Heart left ventricle (tissue), 16 donors: ENCODE results near the gene PPCDC. TPM values are rescaled to one million over a fixed set of nuclear protein-coding genes. Genes with fewer than 3 reads are reported as not detected.

Experiments
- ATAC-seq, 4 donors: fragments of 200-7000 bp; cut with Tn5 transposase; one replicate each; pipeline ENCODE4 v1.9.1; 2020 to 2022; ENCODE audit warnings: moderate library complexity in 4 of 4, mild to moderate bottlenecking in 3 of 4, moderate number of reproducible peaks in 1 of 4
- DNase-seq, 5 donors: peaks; one replicate each; pipeline ENCODE4 v3.0.0-alpha.2; 2020
- H3K27ac ChIP-seq, 12 donors: fragments of 200-600 bp; sonication (generic) in 4 of 12; one replicate each; pipeline versions ENCODE4 v1.5.0 to v1.8.0; 2016 to 2022; ENCODE audit warnings: mild to moderate bottlenecking in 2 of 12
- H3K27me3 ChIP-seq, 9 donors: fragments of 200-600 bp; sonication (generic) in 2 of 9; one replicate each; pipeline versions ENCODE4 v1.5.1 to v1.8.0; 2016 to 2022; ENCODE audit warnings: mild to moderate bottlenecking in 3 of 9
- H3K36me3 ChIP-seq, 9 donors: fragments of 200-600 bp; sonication (generic) in 2 of 9; one replicate each; pipeline versions ENCODE4 v1.5.0 to v1.8.0; 2018 to 2022; ENCODE audit warnings: mild to moderate bottlenecking in 2 of 9
- H3K4me1 ChIP-seq, 12 donors: fragments of 200-600 bp; sonication (generic) in 4 of 12; one replicate each; pipeline versions ENCODE4 v1.5.0 to v1.8.0; 2016 to 2022; ENCODE audit warnings: mild to moderate bottlenecking in 3 of 12
- H3K4me3 ChIP-seq, 12 donors: fragments of 200-600 bp; sonication (generic) in 4 of 12; one replicate each; pipeline versions ENCODE4 v1.5.0 to v1.8.0; 2017 to 2022; ENCODE audit warnings: mild to moderate bottlenecking in 9 of 12, moderate library complexity in 4 of 12
- H3K9me3 ChIP-seq, 12 donors: fragments of 200-600 bp; sonication (generic) in 4 of 12; one replicate each; pipeline versions ENCODE4 v1.5.0 to v1.8.0; 2016 to 2022; ENCODE audit warnings: mild to moderate bottlenecking in 1 of 12
- CTCF ChIP-seq, 12 donors: fragments of 200-600 bp; sonication (generic) in 4 of 12; IDR thresholded peaks; one replicate each; pipeline versions ENCODE4 v1.5.0 to v1.8.0; 2018 to 2022; ENCODE audit warnings: antibody characterized with exemption in 12 of 12, mild to moderate bottlenecking in 5 of 12
- POLR2A ChIP-seq, 2 donors: fragments of 450-650 bp; IDR thresholded peaks; one replicate each; pipeline ENCODE4 v1.6.1; 2017; ENCODE audit warnings: antibody characterized with exemption in 2 of 2, mild to moderate bottlenecking in 2 of 2, moderate library complexity in 2 of 2
- WGBS, 4 donors: extraction: QIAGEN DNeasy Blood & Tissue Kit in 2 of 4; methylation state at CpG; one replicate each; pipeline versions ENCODE4 v1.1.5 to v1.1.7; 2013 to 2018; 5-methylcytosine and 5-hydroxymethylcytosine counted together
- intact Hi-C, 10 donors: fragments of 100-400 bp; cut with DNase I; formaldehyde crosslinking; loops; one replicate each; pipeline versions ENCODE4 v1.11.1 to v1.14.2; 2022
- long read RNA-seq, 3 donors: library from polyadenylated mRNA; unstranded; transcript quantifications; one replicate each; pipeline ENCODE4 v2.0.0, GENCODE V29; 2020 to 2021
- polyA plus RNA-seq, 2 donors: library from polyadenylated mRNA; stranded (reverse); fragments of 200-250 nt; gene quantifications; one replicate each; pipeline ENCODE4 v1.2.3, GENCODE V29; 2013
- total RNA-seq, 9 donors: library from RNA; depleted of rRNA in 2 of 9; stranded (reverse); fragments of >200 nt in 2 of 9; fragmentation: NEBNext Ultra II Directional in 3 of 9; extraction: Animal tissue kit (Norgen Biotek cat#: 25700) in 3 of 9; gene quantifications; one replicate each; pipeline versions ENCODE4 v1.1.0 to v1.2.4, GENCODE V29; 2016 to 2023
- donor health status: ischemic (EF 13 %, LVEDD 7.1; RV severe dilation, severe dysfunction).
- donor health status: healthy with polysubstance abuse.
- donor health status: DM: no; HTN: yes; CAD: no.
- donor health status: DM: no; HTN: no; CAD: no.
- donor health status: ischemic (EF 25% LVEDD 6.9; RV normal size, moderate dysfunction).
- donor health status: ischemic (EF 25% LVEDD 5.7; RV mildly dilated, moderate dysfunction).
- donor health status: healthy.
- donor health status: DM: yes; HTN: yes; CAD: no.
- donor health status: ischemic (EF 35%, LVEDD 5.7; RV mildly dilated, moderate dysfunction).
- donor health status: nonischemic (EF 11% LVEDD 7.7; RV severe dilation, severe dysfunction).
- donor health status: DM: yes; HTN: yes; CAD: no.
- donor health status: PGD.
- donor health status: ischemic (EF 29% LVEDD 5.4; RV normal size, mild dysfunction).
- donor health status: nonischemic (EF 23%, LVEDD 6.1; RV moderate dilation, normal function).

The PPCDC gene
- total RNA-seq (10 to 100 TPM in 2 of 9 donors, 1 to 10 TPM in 7; 3.6 to 13.0 (median 4.9) TPM), polyA plus RNA-seq (1 to 10 TPM; 8.2 to 9.3 TPM)
- long read RNA-seq, donor 1, partial matches to known transcripts = 2 of 7 reads
- long read RNA-seq, donor 1, other reads (novel, unspliced or antisense) = 1 of 7 reads
- long read RNA-seq, donor 2, partial matches to known transcripts = 3 of 7 reads
- long read RNA-seq, donor 2, other reads (novel, unspliced or antisense) = 0 of 7 reads
- long read RNA-seq, donor 3, partial matches to known transcripts = 1 of 6 reads
- long read RNA-seq, donor 3, other reads (novel, unspliced or antisense) = 3 of 6 reads

- Histone ChIP-seq H3K27me3 (no peaks in the 10 kb centered on the region), H3K4me1 (peaks cover 0 to 28% (median 10%) of the 10 kb centered on the region in 12 donors), H3K36me3 (peaks cover 0 to 7% (median 0%) of the 10 kb centered on the region in 9 donors), H3K4me3 (peak within 1 kb of the TSS; percentile 38 to 98 (median 87)), H3K9me3 (no peaks in the 10 kb centered on the region), H3K27ac (peak within 1 kb of the TSS; percentile 39 to 96 (median 90))
- peak; percentile 97 to 98 (median 98) for DNase-seq
- WGBS, 4 donors = 3 to 6% (median 3%) methylated on average over 20 to 40 of the region's 40 CpGs
- intact Hi-C loops = loop anchor here in 5 of 10 donors (10.0 kb wide), 2 partner anchors 251 to 281 kb away; no protein-coding TSS in a partner anchor
- peak; percentile 98 to 99 (median 99) for ATAC-seq
- TF ChIP-seq POLR2A (IDR thresholded peaks at IDR 0.05) = peak; percentile 50 to 94
- TF ChIP-seq CTCF (IDR thresholded peaks at IDR 0.05) = peak in 1 of 12 donors; percentile 7
Observed at GRCh38 chr15:75023181-75023871, at the start of gene PPCDC. TSS of gene PPCDC (plus strand) at chr15:75023590. CDS start at chr15:75028319, 4,729 bp downstream.

- Histone ChIP-seq H3K36me3 (no peaks in the 10 kb centered on the region), H3K27me3 (no peaks in the 10 kb centered on the region)
- TF ChIP-seq POLR2A (IDR thresholded peaks at IDR 0.05) (no peak), CTCF (IDR thresholded peaks at IDR 0.05) (no peak)
Observed at GRCh38 chr15:74976159-74976558, 47.2 kb upstream of the PPCDC start.

GRCh38 chr15:74977599-74977998, 45.8 kb upstream of the PPCDC start:
- no peak for DNase-seq
- no peak for ATAC-seq
- Histone ChIP-seq H3K27me3 (no peaks in the 10 kb centered on the region), H3K36me3 (no peaks in the 10 kb centered on the region), H3K27ac (no peak overlapping the region), H3K9me3 (no peaks in the 10 kb centered on the region), H3K4me3 (no peak overlapping the region), H3K4me1 (no peaks in the 10 kb centered on the region)
- TF ChIP-seq POLR2A (IDR thresholded peaks at IDR 0.05) (no peak), CTCF (IDR thresholded peaks at IDR 0.05) (no peak)
- 43 to 62% (median 53%) methylated on average over 4 of the region's 4 CpGs for WGBS, 4 donors
- intact Hi-C loops = no loop called here

More at GRCh38 chr15:74976159-74976558, 47.2 kb upstream of the PPCDC start:
- intact Hi-C loops = no loop called here
- H3K27ac ChIP-seq = no peak overlapping the region
- H3K4me3 ChIP-seq = no peak overlapping the region
- no peaks in the 10 kb centered on the region for H3K4me1 ChIP-seq
- no peak for ATAC-seq
- 81 to 90% (median 85%) methylated on average over 1 of the region's 1 CpG for WGBS, 4 donors
- no peak for DNase-seq
- H3K9me3 ChIP-seq = no peaks in the 10 kb centered on the region

- H3K9me3 ChIP-seq = no peaks in the 10 kb centered on the region
- no peak for ATAC-seq
- 83 to 96% (median 88%) methylated on average over 1 of the region's 1 CpG for WGBS, 4 donors
- intact Hi-C loops = no loop called here
- no peaks in the 10 kb centered on the region for H3K27me3 ChIP-seq
- no peak overlapping the region for H3K4me3 ChIP-seq
- no peak for DNase-seq
- no peak for TF ChIP-seq POLR2A (IDR thresholded peaks at IDR 0.05)
- no peak for TF ChIP-seq CTCF (IDR thresholded peaks at IDR 0.05)
- H3K27ac ChIP-seq = no peak overlapping the region
- no peaks in the 10 kb centered on the region for H3K36me3 ChIP-seq
- H3K4me1 ChIP-seq = no peaks in the 10 kb centered on the region
Observed at GRCh38 chr15:74978077-74978476, 45.3 kb upstream of the PPCDC start.
